GM12878 (cell line): ENCODE data around the gene TRIM7.

Experiments used
- CHD2 ChIP-seq: IDR thresholded peaks from 2 replicates; pipeline ENCODE4 v1.6.1; 2011; ENCODE audit warnings: low read depth, low read length, improper control_type of control experiment, borderline replicate concordance
- CTCF ChIP-seq, 3 experiments: IDR thresholded peaks in 2 of 3; conservative IDR thresholded peaks in 1 of 3; 2 replicates each; pipeline ENCODE4 v1.5.1; 2011; ENCODE audit warnings: low read depth in 3 of 3, low read length in 3 of 3, mild to moderate bottlenecking in 3 of 3, control low read depth in 2 of 3, moderate library complexity in 2 of 3, inconsistent platforms in 1 of 3, mixed read lengths in 1 of 3; ENCODE audit not compliant: control insufficient read depth in 2 of 3, insufficient read depth in 1 of 3; ENCODE audit errors: extremely low read depth in 1 of 3
- ELK1 ChIP-seq: IDR thresholded peaks from 2 replicates; pipeline ENCODE4 v1.6.1; 2012; ENCODE audit warnings: low read depth, low read length, improper control_type of control experiment
- EZH2 ChIP-seq: IDR thresholded peaks from 2 replicates; pipeline ENCODE4 v1.6.1; 2012; ENCODE audit warnings: low read depth, mild to moderate bottlenecking, control low read depth, inconsistent platforms, low read length, borderline replicate concordance; ENCODE audit not compliant: control insufficient read depth
- MEF2B ChIP-seq: fragments of 450-650 bp; IDR thresholded peaks from 2 replicates; pipeline ENCODE4 v1.6.1; 2018; ENCODE audit warnings: mild to moderate bottlenecking, moderate library complexity; ENCODE audit not compliant: partially characterized antibody, poor library complexity, severe bottlenecking
- NR2C1 ChIP-seq: fragments of 450-650 bp; IDR thresholded peaks from 2 replicates; pipeline ENCODE4 v1.6.1; 2017; ENCODE audit warnings: antibody characterized with exemption, mild to moderate bottlenecking, moderate library complexity
- NRF1 ChIP-seq: conservative IDR thresholded peaks from 2 replicates; pipeline ENCODE4 v1.6.1; 2011; ENCODE audit warnings: mild to moderate bottlenecking, low read depth, low read length, improper control_type of control experiment
- ZNF622 ChIP-seq: fragments of 450-650 bp; IDR thresholded peaks from 2 replicates; pipeline ENCODE4 v1.6.1; 2017; ENCODE audit warnings: mild to moderate bottlenecking, inconsistent platforms

- TF ChIP-seq NRF1 (no peak), ELK1 (no peak), CTCF (IDR thresholded peaks at IDR 0.05 in 2 of 3, conservative IDR thresholded peaks at IDR 0.05 in 1 of 3; ENCODE audit: control insufficient read depth in 2 of 3, extremely low read depth in 1 of 3, insufficient read depth in 1 of 3, low read depth in 3 of 3, low read length in 3 of 3) (no peak), EZH2 (no peak), NR2C1 (no peak), ZNF622 (no peak), MEF2B (no peak), CHD2 (no peak)
Observed at GRCh38 chr5:181185560-181185959, 19.4 kb downstream of the TRIM7 start.
